Astrocyte of the hippocampus (primary cell): Measurements from ENCODE around the gene PRDM16.
A peak's percentile ranks its signal among the peaks of the same experiment; 100 is the strongest.

ENCODE experiments used
- DNase-seq: peaks from one replicate; pipeline ENCODE4 v3.0.0; 2011; ENCODE audit warnings: low read depth, low spot score

The PRDM16 gene

GRCh38 chr1:3068564-3069431 lies at the start of gene PRDM16:
Gene PRDM16 (plus strand): TSS chr1:3069203. CDS start chr1:3069260, 57 bp downstream.
- peak; percentile 91 for DNase-seq

GRCh38 chr1:3019516-3020051 lies 49.4 kb upstream of the PRDM16 start:
- DNase-seq: no peak

GRCh38 chr1:3020263-3020909 lies 48.6 kb upstream of the PRDM16 start:
- no peak for DNase-seq

- no peak for DNase-seq
Observed at GRCh38 chr1:3021233-3021671, 47.8 kb upstream of the PRDM16 start, which contains the start of gene ACTRT2. Gene ACTRT2 (plus strand): TSS chr1:3021467. CDS start chr1:3021687, 220 bp downstream.

- DNase-seq: no peak
Observed at GRCh38 chr1:3021801-3022401, 47.1 kb upstream of the PRDM16 start.

GRCh38 chr1:3022511-3022973 lies 46.5 kb upstream of the PRDM16 start:
- no peak for DNase-seq

- no peak for DNase-seq
Observed at GRCh38 chr1:3022976-3023375, 46.0 kb upstream of the PRDM16 start.

GRCh38 chr1:3024019-3024418 lies 45.0 kb upstream of the PRDM16 start:
- DNase-seq: no peak

GRCh38 chr1:3024588-3024987 lies 44.4 kb upstream of the PRDM16 start:
- DNase-seq: no peak

- no peak for DNase-seq
Observed at GRCh38 chr1:3026124-3026523, 42.9 kb upstream of the PRDM16 start.

- no peak for DNase-seq
Observed at GRCh38 chr1:3026581-3027391, 42.2 kb upstream of the PRDM16 start.

- DNase-seq: no peak
Observed at GRCh38 chr1:3027611-3028371, 41.2 kb upstream of the PRDM16 start.

- no peak for DNase-seq
Observed at GRCh38 chr1:3028531-3029282, 40.3 kb upstream of the PRDM16 start.

- DNase-seq: no peak
Observed at GRCh38 chr1:3029481-3029961, 39.5 kb upstream of the PRDM16 start.

- DNase-seq: no peak
Observed at GRCh38 chr1:3029991-3030662, 38.9 kb upstream of the PRDM16 start.

- DNase-seq: no peak
Observed at GRCh38 chr1:3030663-3031381, 38.2 kb upstream of the PRDM16 start.

- no peak for DNase-seq
Observed at GRCh38 chr1:3031401-3032221, 37.4 kb upstream of the PRDM16 start.
